Calu3 (cell line): ENCODE results near the gene GCNT1. TPM values are rescaled to one million over a fixed set of nuclear protein-coding genes. Genes with fewer than 3 reads are reported as not detected.
"Not testable (repeated sequence)": the region's sequence is repeated elsewhere in the genome, so short reads cannot be mapped to it uniquely, and the experiment has no call there.

Experiments used
- BruUV-seq: library from RNA; stranded (reverse); fragments of 400-500 nt; replicated peaks from 2 replicates; lab custom pipeline; 2021; lab: Mats Ljungman, UMichigan
- CTCF ChIA-PET: fragments of 300-600 bp; sonication (Branson Sonifier 250); formaldehyde crosslinking; loops from one replicate; lab custom pipeline; 2022; ENCODE audit warnings: antibody characterized with exemption; lab: Charles Lee
- DNase-seq: peaks from one replicate; pipeline ENCODE4 v3.0.0; 2022
- H3K27ac Mint-ChIP-seq: one replicate; pipeline ENCODE4 v1.8.0; 2022; ENCODE audit warnings: mixed read lengths; ENCODE audit not compliant: unreplicated experiment
- H3K27me3 Mint-ChIP-seq: one replicate; pipeline ENCODE4 v1.8.0; 2022; ENCODE audit warnings: mixed read lengths; ENCODE audit not compliant: unreplicated experiment
- H3K36me3 Mint-ChIP-seq: one replicate; pipeline ENCODE4 v1.8.0; 2022; ENCODE audit warnings: mild to moderate bottlenecking, moderate library complexity, mixed read lengths; ENCODE audit not compliant: insufficient read depth, unreplicated experiment
- H3K4me1 Mint-ChIP-seq: one replicate; pipeline ENCODE4 v1.8.0; 2022; ENCODE audit warnings: mild to moderate bottlenecking, low read depth, mixed read lengths; ENCODE audit not compliant: unreplicated experiment
- H3K4me3 Mint-ChIP-seq: one replicate; pipeline ENCODE4 v1.8.0; 2022; ENCODE audit warnings: mild to moderate bottlenecking, low read depth, moderate library complexity, mixed read lengths; ENCODE audit not compliant: unreplicated experiment
- H3K9me3 Mint-ChIP-seq: one replicate; pipeline ENCODE4 v1.8.0; 2022; ENCODE audit warnings: low read depth, mixed read lengths; ENCODE audit not compliant: unreplicated experiment
- intact Hi-C: fragments of 100-400 bp; cut with micrococcal nuclease; formaldehyde crosslinking; loops from one replicate; pipeline ENCODE4 v1.10.0; 2022; ENCODE audit not compliant: unreplicated experiment
- total RNA-seq: library from RNA; stranded (reverse); gene quantifications from 2 replicates; pipeline ENCODE4 v1.2.3, GENCODE V29; 2022
- TF ChIP-seq, protein P1 (sequence below): fragments of 200-600 bp; IDR thresholded peaks from one replicate; pipeline ENCODE4 v1.8.0; 2022; ENCODE audit warnings: antibody characterized with exemption; ENCODE audit not compliant: unreplicated experiment

The GCNT1 gene
- total RNA-seq, 1 experiment from 2014 or later = 7.9 TPM

DNA sequence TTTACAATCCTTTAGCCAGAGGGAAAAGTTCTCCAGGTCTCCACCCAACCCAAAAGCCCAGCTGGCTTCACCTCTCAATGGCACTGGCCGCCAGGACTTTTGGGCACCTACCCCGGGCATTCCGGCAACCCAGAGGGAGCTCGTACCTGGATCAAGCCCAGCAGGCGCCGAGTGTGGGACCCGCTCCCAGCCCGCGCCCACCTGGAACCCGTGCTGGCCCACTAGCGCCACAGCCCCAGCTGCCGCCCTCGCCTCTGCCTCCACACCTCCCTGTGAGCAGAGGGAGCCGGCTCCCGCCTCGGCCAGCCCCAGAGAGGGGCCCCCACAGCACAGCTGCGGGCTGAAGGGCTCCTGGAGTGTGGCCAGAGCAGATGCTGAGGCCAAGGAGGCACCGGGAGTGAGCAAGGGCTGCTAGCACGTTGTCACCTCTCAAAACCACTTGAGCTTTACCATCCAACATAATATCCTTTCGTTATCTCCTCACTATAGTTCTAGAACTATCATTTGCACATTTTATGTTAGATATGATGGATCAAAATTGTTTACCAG, 69.7 kb downstream of the GCNT1 start:
- CTCF ChIA-PET = no interaction called here
- Mint-ChIP-seq H3K4me1 (no peaks in the 10 kb centered on the region), H3K4me3 (no peak overlapping the region), H3K9me3 (no peaks in the 10 kb centered on the region), H3K27ac (no peak overlapping the region), H3K36me3 (no peaks in the 10 kb centered on the region), H3K27me3 (no peaks in the 10 kb centered on the region)
- TF ChIP-seq, protein P1, sequence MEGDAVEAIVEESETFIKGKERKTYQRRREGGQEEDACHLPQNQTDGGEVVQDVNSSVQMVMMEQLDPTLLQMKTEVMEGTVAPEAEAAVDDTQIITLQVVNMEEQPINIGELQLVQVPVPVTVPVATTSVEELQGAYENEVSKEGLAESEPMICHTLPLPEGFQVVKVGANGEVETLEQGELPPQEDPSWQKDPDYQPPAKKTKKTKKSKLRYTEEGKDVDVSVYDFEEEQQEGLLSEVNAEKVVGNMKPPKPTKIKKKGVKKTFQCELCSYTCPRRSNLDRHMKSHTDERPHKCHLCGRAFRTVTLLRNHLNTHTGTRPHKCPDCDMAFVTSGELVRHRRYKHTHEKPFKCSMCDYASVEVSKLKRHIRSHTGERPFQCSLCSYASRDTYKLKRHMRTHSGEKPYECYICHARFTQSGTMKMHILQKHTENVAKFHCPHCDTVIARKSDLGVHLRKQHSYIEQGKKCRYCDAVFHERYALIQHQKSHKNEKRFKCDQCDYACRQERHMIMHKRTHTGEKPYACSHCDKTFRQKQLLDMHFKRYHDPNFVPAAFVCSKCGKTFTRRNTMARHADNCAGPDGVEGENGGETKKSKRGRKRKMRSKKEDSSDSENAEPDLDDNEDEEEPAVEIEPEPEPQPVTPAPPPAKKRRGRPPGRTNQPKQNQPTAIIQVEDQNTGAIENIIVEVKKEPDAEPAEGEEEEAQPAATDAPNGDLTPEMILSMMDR = no peak
- BruUV-seq = no TSS peak
- intact Hi-C loops = no loop called here
- no peak for DNase-seq

DNA sequence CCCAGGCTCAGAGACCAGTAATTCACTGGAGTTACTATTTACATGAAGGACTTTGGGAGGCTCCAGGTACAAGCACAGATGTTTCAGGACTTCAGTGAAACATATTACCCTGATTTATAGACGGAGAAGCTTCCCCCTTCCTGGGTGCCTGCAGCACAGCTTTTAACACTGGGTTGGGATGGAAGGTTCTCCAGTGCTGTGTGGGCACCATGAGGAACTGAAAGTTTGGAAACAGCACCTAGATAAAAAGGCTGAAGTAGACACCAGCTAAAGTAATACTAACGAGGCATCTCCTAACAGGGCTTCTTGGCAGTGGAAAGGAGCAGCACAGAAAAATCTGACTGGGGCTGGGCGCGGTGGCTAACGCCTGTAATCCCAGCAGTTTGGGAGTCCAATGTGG, 70.7 kb downstream of the GCNT1 start:
- intact Hi-C loops = no loop called here
- no peaks in the 10 kb centered on the region for H3K27me3 Mint-ChIP-seq
- TF ChIP-seq, protein P1 = no peak
- no peak overlapping the region for H3K27ac Mint-ChIP-seq
- no peaks in the 10 kb centered on the region for H3K4me1 Mint-ChIP-seq
- no peaks in the 10 kb centered on the region for H3K9me3 Mint-ChIP-seq
- BruUV-seq = no TSS peak
- CTCF ChIA-PET = no interaction called here
- no peak for DNase-seq
- H3K36me3 Mint-ChIP-seq = no peaks in the 10 kb centered on the region
- no peak overlapping the region for H3K4me3 Mint-ChIP-seq

DNA sequence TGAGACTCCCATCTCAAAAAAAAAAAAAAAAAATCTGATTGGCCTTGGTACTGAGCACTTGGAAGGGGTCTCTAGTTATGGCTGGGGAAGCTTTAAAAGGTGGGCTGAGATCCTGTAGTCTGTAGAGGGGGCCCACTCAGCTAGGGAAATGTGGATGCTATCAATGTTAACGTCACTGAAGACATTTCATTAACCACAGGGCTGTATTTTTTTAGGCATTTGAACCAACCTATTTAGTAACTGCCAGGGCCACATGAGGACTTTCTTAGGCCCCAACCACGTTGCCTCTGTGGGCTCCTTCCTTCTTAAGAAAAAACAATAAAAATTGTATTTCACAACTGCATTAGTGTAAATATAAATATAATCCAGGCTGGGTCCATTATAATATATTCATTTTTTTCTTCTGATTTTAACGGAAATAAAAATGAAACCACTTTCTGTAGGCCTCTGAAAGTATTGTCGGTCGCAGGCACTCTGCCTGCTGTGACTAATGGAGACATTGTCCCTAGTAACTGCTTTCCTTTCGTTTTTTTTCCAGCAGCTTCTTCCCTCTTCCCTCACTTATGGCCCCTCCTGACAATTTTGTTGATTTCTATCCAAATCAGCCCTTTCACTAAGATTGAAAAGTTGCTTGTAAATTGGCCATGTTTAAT, 71.6 kb downstream of the GCNT1 start:
- Mint-ChIP-seq H3K4me1 (no peaks in the 10 kb centered on the region), H3K27ac (no peak overlapping the region), H3K27me3 (no peaks in the 10 kb centered on the region), H3K36me3 (no peaks in the 10 kb centered on the region), H3K9me3 (no peaks in the 10 kb centered on the region), H3K4me3 (no peak overlapping the region)
- intact Hi-C loops = no loop called here
- CTCF ChIA-PET = interaction anchor here (1.0 kb wide), 1 partner anchor 137 kb away, joined by 8 read pairs; the partner anchor contains the start of gene RFK
- DNase-seq = no peak
- no TSS peak for BruUV-seq
- TF ChIP-seq, protein P1 = no peak

DNA sequence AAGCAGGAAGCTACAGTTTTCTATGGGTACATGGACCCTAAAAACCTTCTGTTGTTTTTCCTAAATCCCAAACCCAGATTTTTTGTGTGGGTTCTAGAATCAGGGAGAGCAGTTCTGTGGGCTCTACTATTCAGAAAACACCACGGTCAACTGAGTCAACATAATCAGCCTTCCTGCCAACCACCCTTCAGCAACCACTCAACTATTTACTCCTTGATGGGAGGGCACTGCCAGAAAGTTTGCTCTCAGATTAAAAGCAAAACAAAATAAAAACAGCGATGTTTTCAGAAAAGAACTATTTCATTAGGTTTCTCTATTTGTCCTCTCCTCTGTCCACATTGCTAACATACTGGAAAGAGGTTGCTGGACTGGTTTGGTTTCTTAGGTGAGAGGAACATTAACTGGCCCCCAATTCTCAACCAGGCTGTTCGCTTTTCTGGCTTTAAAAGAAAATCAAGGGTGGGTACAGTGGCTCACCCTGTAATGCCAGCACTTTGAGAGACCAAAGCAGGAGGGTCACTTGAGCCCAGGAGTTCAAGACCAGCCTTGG, 72.3 kb downstream of the GCNT1 start:
- CTCF ChIA-PET = interaction anchor here (1.0 kb wide), 1 partner anchor 137 kb away, joined by 8 read pairs; the partner anchor contains the start of gene RFK
- BruUV-seq = no TSS peak
- Mint-ChIP-seq H3K36me3 (no peaks in the 10 kb centered on the region), H3K9me3 (no peaks in the 10 kb centered on the region), H3K4me1 (no peaks in the 10 kb centered on the region), H3K27me3 (no peaks in the 10 kb centered on the region), H3K27ac (no peak overlapping the region), H3K4me3 (no peak overlapping the region)
- DNase-seq = no peak
- intact Hi-C loops = no loop called here
- TF ChIP-seq, protein P1 = no peak

DNA sequence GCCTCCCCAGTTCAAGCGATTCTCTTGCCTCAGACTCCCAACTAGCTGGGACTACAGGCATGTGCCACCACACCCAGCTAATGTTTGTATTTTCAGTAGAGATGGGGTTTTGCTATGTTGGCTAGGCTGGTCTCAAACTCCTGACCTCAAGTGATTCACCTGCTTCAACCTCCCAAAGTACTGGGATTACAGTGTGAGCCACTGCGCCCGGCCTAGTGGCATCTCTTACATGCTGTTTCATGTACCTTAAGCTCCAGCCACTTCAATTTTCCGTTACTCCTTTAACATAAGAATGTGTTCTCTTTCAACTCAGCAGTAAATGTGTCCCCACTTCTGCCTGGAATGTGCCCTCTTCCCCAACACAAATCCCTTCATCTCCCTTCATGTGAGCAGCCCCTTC, 73.9 kb downstream of the GCNT1 start:
- H3K27me3 Mint-ChIP-seq, DNase-seq, H3K27ac Mint-ChIP-seq, H3K36me3 Mint-ChIP-seq, BruUV-seq, H3K4me3 Mint-ChIP-seq, H3K4me1 Mint-ChIP-seq, CTCF ChIA-PET, intact Hi-C loops, H3K9me3 Mint-ChIP-seq: not testable (repeated sequence)
